ENCODE results near the gene APRT. TPM values are rescaled to one million over a fixed set of nuclear protein-coding genes. Genes with fewer than 3 reads are reported as not detected.

The APRT gene
- total and polyA plus RNA-seq, 2 of the 4 experiments (the other 2 are of a cell fraction) = 40.5 to 157 TPM

GRCh38 chr16:88778271-88778525 lies 33.5 kb downstream of the APRT start:
- no CpG with 5 or more reads among the region's 7 CpGs for WGBS, 2 experiments (ENCODE audit: extremely low coverage in 2 of 2, insufficient read length in 1 of 2)

More at GRCh38 chr16:88778271-88778525, 33.5 kb downstream of the APRT start:
- H2BK120ac ChIP-seq (ENCODE audit: low read depth, low read length) = no peak overlapping the region
- peaks cover 15% of the 10 kb centered on the region for H3K9me1 ChIP-seq (ENCODE audit: insufficient read depth, low read length)
- CTCF ChIA-PET = no interaction called here
- no peak for TF ChIP-seq RCOR1 (IDR thresholded peaks at IDR 0.05; ENCODE audit: insufficient replicate concordance, low read length)
- no peak overlapping the region for H3K27ac ChIP-seq (ENCODE audit: insufficient read depth, low read length)
- H3K4me2 ChIP-seq (ENCODE audit: low read depth, low read length) = no peak overlapping the region
- peaks cover 96% of the 10 kb centered on the region for H4K20me1 ChIP-seq (ENCODE audit: insufficient read depth, low read length)
- H3K9ac ChIP-seq (ENCODE audit: low read depth, low read length) = no peak overlapping the region
- POLR2A ChIA-PET (ENCODE audit: unreplicated experiment) = no interaction called here
- no peak overlapping the region for H2AK5ac ChIP-seq (ENCODE audit: low read depth, low read length)
- in situ Hi-C loops (cut with MboI; ENCODE audit: low sequenced_read_pairs) = no loop called here
- H3K4ac ChIP-seq (ENCODE audit: low read depth, low read length) = no peak overlapping the region
- intact Hi-C loops (cut with micrococcal nuclease) = no loop called here
- no peak overlapping the region for H3K23ac ChIP-seq (ENCODE audit: low read depth, low read length)
- no peak overlapping the region for H3K14ac ChIP-seq (replicated peaks; ENCODE audit: low read depth, low read length)
- dilution Hi-C loops (cut with HindIII; ENCODE audit: low sequenced_read_pairs, unreplicated experiment) = no loop called here
- H3K18ac ChIP-seq (ENCODE audit: low read depth, low read length) = no peak overlapping the region
- H2AK9ac ChIP-seq (replicated peaks; ENCODE audit: low read depth, low read length, poor library complexity) = peak overlapping the region; percentile 71
- H2BK5ac ChIP-seq (ENCODE audit: low read depth, low read length, poor library complexity, severe bottlenecking) = no peak overlapping the region
- H3K9me3 ChIP-seq (ENCODE audit: control insufficient read depth, insufficient read depth, low read length) = no peaks in the 10 kb centered on the region
- peaks cover 3% of the 10 kb centered on the region; the same call in 1 of the 2 replicates for H3K36me3 ChIP-seq (ENCODE audit: control insufficient read depth, insufficient read depth, low read length)
- ATAC-seq (ENCODE audit: low read depth) (no peak), DNase-seq (no peak)
- BruUV-seq (replicated peaks) = no TSS peak
- no peak overlapping the region for H2BK20ac ChIP-seq (ENCODE audit: low read depth, low read length)
- H3K79me1 ChIP-seq (ENCODE audit: low read depth in 1 of 2, low read length in 2 of 2) = peaks cover 5 to 68% of the 10 kb centered on the region in 2 experiments; a peak in 3 of 4 replicates
- H4K8ac ChIP-seq (ENCODE audit: low read depth in 2 of 2, low read length in 2 of 2) = no peak overlapping the region
- no peak overlapping the region for H3K56ac ChIP-seq (ENCODE audit: extremely low read depth, insufficient read depth, low read length)
- no peak overlapping the region for H2AFZ ChIP-seq (replicated peaks; ENCODE audit: low read length, poor library complexity)
- H4K91ac ChIP-seq (ENCODE audit: insufficient read depth, low read depth, low read length) = no peak overlapping the region
- no peak overlapping the region for H3K4me3 ChIP-seq (ENCODE audit: insufficient read depth, low read depth, low read length)
- no peaks in the 10 kb centered on the region for H3K27me3 ChIP-seq (ENCODE audit: control insufficient read depth, insufficient read depth, low read length)
- H3K4me1 ChIP-seq (ENCODE audit: control insufficient read depth, insufficient read depth, low read length) = peaks cover 55% of the 10 kb centered on the region
- no peak overlapping the region for H2BK15ac ChIP-seq (ENCODE audit: low read depth, low read length)
- H4K5ac ChIP-seq (ENCODE audit: low read depth, low read length) = no peak overlapping the region

Data from IMR-90 (cell line).